Liver (tissue), 9 donors: ENCODE results near the gene TEX48. TPM values are rescaled to one million over a fixed set of nuclear protein-coding genes. Genes with fewer than 3 reads are reported as not detected.

ENCODE experiments used
- DNase-seq: peaks from one replicate; pipeline ENCODE4 v3.0.0-alpha.2; 2017; ENCODE audit warnings: low spot score
- H3K27ac ChIP-seq, 2 donors: one replicate each; pipeline ENCODE4 v1.7.0; 2013; ENCODE audit warnings: inconsistent platforms in 2 of 2, low read length in 2 of 2, control low read depth in 1 of 2, low read depth in 1 of 2, mild to moderate bottlenecking in 1 of 2
- H3K27me3 ChIP-seq, 4 donors: one replicate each; pipeline versions ENCODE4 v1.6.1 to v1.7.0; 2013; ENCODE audit warnings: low read length in 3 of 4, inconsistent platforms in 1 of 4, mild to moderate bottlenecking in 1 of 4, moderate library complexity in 1 of 4; ENCODE audit not compliant: control insufficient read depth in 4 of 4, insufficient read depth in 4 of 4
- H3K36me3 ChIP-seq, 4 donors: one replicate each; pipeline versions ENCODE4 v1.6.1 to v1.7.0; 2013; ENCODE audit warnings: low read length in 3 of 4, mild to moderate bottlenecking in 3 of 4, low read depth in 1 of 4, moderate library complexity in 1 of 4; ENCODE audit not compliant: control insufficient read depth in 4 of 4, insufficient read depth in 3 of 4
- H3K4me1 ChIP-seq, 4 donors: one replicate each; pipeline versions ENCODE4 v1.6.1 to v1.7.0; 2013; ENCODE audit warnings: low read length in 3 of 4, mild to moderate bottlenecking in 3 of 4, moderate library complexity in 1 of 4; ENCODE audit not compliant: control insufficient read depth in 4 of 4, insufficient read depth in 4 of 4
- H3K4me3 ChIP-seq, 3 donors: one replicate each; pipeline versions ENCODE4 v1.6.1 to v1.7.0; 2013; ENCODE audit warnings: low read length in 3 of 3, control low read depth in 1 of 3, low read depth in 1 of 3, mild to moderate bottlenecking in 1 of 3
- H3K9ac ChIP-seq, 2 donors: one replicate each; pipeline ENCODE4 v1.7.0; 2013; ENCODE audit warnings: low read length in 2 of 2, mild to moderate bottlenecking in 2 of 2, moderate library complexity in 2 of 2, control low read depth in 1 of 2, low read depth in 1 of 2
- H3K9me3 ChIP-seq, 4 donors: one replicate each; pipeline versions ENCODE4 v1.6.1 to v1.7.0; 2013; ENCODE audit warnings: low read length in 3 of 4; ENCODE audit not compliant: control insufficient read depth in 4 of 4
- EGR1 ChIP-seq, 2 donors: IDR thresholded peaks; 2 replicates each; pipeline ENCODE4 v1.6.1; 2016 to 2018; ENCODE audit warnings: antibody characterized with exemption in 2 of 2, low read depth in 2 of 2
- FOXA1 ChIP-seq: IDR thresholded peaks from 2 replicates; pipeline ENCODE4 v1.6.1; 2016; ENCODE audit warnings: antibody characterized with exemption
- FOXA2 ChIP-seq: IDR thresholded peaks from 2 replicates; pipeline ENCODE4 v1.6.1; 2016; ENCODE audit warnings: antibody characterized with exemption
- GABPA ChIP-seq, 2 donors: IDR thresholded peaks in 1 of 2; conservative IDR thresholded peaks in 1 of 2; 2 replicates each; pipeline ENCODE4 v1.6.1; 2016; ENCODE audit warnings: antibody characterized with exemption in 2 of 2, mild to moderate bottlenecking in 1 of 2, moderate library complexity in 1 of 2
- HNF4G ChIP-seq: IDR thresholded peaks from 2 replicates; pipeline ENCODE4 v1.6.1; 2016; ENCODE audit warnings: antibody characterized with exemption
- JUND ChIP-seq, 2 donors: IDR thresholded peaks; 2 replicates each; pipeline ENCODE4 v1.6.1; 2016; ENCODE audit warnings: antibody characterized with exemption in 2 of 2
- NR2F2 ChIP-seq: IDR thresholded peaks from 2 replicates; pipeline ENCODE4 v1.6.1; 2016; ENCODE audit warnings: antibody characterized with exemption
- RAD21 ChIP-seq, 2 donors: IDR thresholded peaks; 2 replicates each; pipeline ENCODE4 v1.6.1; 2016; ENCODE audit warnings: antibody characterized with exemption in 2 of 2, mild to moderate bottlenecking in 2 of 2
- RXRA ChIP-seq, 2 donors: IDR thresholded peaks; 2 replicates each; pipeline ENCODE4 v1.6.1; 2017 to 2018; ENCODE audit warnings: antibody characterized with exemption in 2 of 2, mild to moderate bottlenecking in 1 of 2
- SP1 ChIP-seq: IDR thresholded peaks from 2 replicates; pipeline ENCODE4 v1.6.1; 2018; ENCODE audit warnings: antibody characterized with exemption, mild to moderate bottlenecking
- TAF1 ChIP-seq: conservative IDR thresholded peaks from 2 replicates; pipeline ENCODE4 v1.6.1; 2016; ENCODE audit warnings: antibody characterized with exemption, mild to moderate bottlenecking
- YY1 ChIP-seq: IDR thresholded peaks from 2 replicates; pipeline ENCODE4 v1.6.1; 2016; ENCODE audit warnings: antibody characterized with exemption, mild to moderate bottlenecking
- WGBS: extraction: QIAGEN DNeasy Blood & Tissue Kit; methylation state at CpG from one replicate; pipeline ENCODE4 v1.1.7; 2013; 5-methylcytosine and 5-hydroxymethylcytosine counted together
- polyA plus RNA-seq, 2 donors: library from polyadenylated mRNA; stranded (reverse) in 1 of 2; unstranded in 1 of 2; fragments of 200-250 nt in 1 of 2; fragments of >200 nt in 1 of 2; fragmentation: Nextera tagmentation in 1 of 2; extraction: Ambion mirVana in 1 of 2; gene quantifications; one replicate each; pipeline versions ENCODE4 v1.2.1 to v1.2.3, GENCODE V29; 2013 to 2015
- total RNA-seq, 2 donors: library from RNA; depleted of rRNA; stranded (reverse); fragments of >200 nt; gene quantifications; one replicate each; pipeline ENCODE4 v1.2.3, GENCODE V29; 2014
- TF ChIP-seq, protein P1 (sequence below): IDR thresholded peaks from 2 replicates; pipeline ENCODE4 v1.6.1; 2016; ENCODE audit warnings: antibody characterized with exemption, mild to moderate bottlenecking
- TF ChIP-seq, protein P2 (sequence below): IDR thresholded peaks from 2 replicates; pipeline ENCODE4 v1.6.1; 2016; ENCODE audit warnings: antibody characterized with exemption
- TF ChIP-seq, protein P3 (sequence below): IDR thresholded peaks from 2 replicates; pipeline ENCODE4 v1.6.1; 2016; ENCODE audit warnings: antibody characterized with exemption
- TF ChIP-seq, protein P4 (sequence below): fragments of 150-350 bp; IDR thresholded peaks from 2 replicates; pipeline ENCODE4 v1.5.1; 2017; ENCODE audit warnings: improper control_type of control experiment, low read depth, low read length; ENCODE audit not compliant: missing input control
- TF ChIP-seq, protein P5 (sequence below): IDR thresholded peaks from 2 replicates; pipeline ENCODE4 v1.6.1; 2016; ENCODE audit warnings: antibody characterized with exemption
- donor health status: healthy.
- donor health status: healthy.
- donor health status: healthy.
- donor health status: healthy.
- donor health status: healthy.

TEX48 gene
- total and polyA plus RNA-seq, 4 donors: not detected

DNA sequence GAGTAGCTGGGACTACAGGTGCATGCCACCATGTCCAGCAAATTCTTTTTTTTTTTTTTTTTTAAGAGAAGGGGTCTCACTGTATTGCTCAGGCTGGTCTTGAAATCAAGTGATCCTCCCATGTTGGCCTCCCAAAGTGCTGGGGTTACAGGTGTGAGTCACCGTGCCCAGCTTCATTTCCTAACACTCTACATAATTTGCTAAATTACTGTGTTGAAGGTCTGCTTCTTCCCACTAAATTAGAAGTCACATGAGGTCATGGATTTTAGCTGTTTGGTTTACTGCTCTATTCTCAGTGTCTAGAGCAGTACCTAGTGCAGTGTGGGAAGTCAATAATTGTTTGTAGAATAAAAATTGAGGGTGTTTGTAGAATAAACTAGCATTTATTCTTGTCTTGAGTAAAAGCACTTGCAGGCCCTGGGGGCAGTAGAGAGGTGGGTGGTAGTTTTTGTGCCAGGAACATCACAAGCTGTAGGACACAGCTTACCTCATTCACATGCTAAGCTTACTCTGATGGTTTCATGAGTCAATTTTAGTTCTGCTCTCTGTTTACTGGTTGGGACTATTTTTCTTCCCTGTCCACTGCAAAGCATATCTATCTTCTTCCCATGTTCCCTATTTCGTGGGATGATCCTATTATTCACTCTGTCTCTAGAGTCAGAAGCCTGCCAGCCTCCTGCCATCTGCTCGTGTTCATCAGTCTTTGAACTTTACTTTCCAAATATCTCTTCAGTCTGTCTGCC lies 7.0 kb downstream of the TEX48 start:
- no peaks in the 10 kb centered on the region for H3K36me3 ChIP-seq
- no peak for DNase-seq
- no peaks in the 10 kb centered on the region for H3K4me1 ChIP-seq
- WGBS: 79% methylated on average over 3 of the region's 3 CpGs
- no peak overlapping the region for H3K27ac ChIP-seq
- no peak for TF ChIP-seq NR2F2
- TF ChIP-seq FOXA1: no peak
- no peak for TF ChIP-seq RXRA (IDR thresholded peaks at IDR 0.05)
- no peak for TF ChIP-seq HNF4G
- H3K9ac ChIP-seq: no peak overlapping the region
- peaks cover 0 to 4% (median 0%) of the 10 kb centered on the region in 4 donors for H3K9me3 ChIP-seq
- no peak overlapping the region for H3K4me3 ChIP-seq
- H3K27me3 ChIP-seq: no peaks in the 10 kb centered on the region

DNA sequence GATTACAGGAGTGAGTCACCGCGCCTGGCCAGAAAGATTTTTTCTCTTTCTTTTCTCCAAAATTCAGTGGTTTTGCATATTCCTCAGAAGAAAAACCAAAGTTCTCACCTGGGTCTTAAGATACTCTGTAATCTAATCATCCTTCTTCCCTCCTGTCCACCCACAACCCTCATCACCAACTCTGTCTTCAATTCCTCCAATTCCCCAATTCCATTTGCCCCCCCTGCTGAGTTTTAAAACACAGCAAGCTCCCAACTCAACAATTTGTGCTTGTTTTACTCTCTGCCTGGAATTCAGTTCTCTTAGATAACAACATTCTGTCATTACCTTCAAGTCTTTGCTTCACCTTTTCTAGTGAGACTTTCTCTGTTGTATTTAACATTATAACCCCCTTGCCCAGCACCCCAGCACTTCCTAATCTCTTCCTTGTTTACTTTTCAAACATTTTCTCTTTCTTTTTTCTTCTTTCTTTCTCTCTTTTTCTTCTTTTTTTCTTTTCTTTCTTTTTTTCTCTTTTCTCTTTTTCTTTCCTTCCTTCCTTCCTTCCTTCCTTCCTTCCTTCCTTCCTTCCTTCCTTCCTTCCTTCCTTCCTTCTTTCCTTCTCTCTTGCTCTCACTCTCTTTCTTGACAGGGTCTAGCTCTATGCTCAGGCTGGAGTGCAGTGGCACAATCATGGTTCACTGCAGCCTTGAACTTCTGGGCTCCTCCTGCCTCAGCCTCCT lies 7.8 kb downstream of the TEX48 start:
- no peak for DNase-seq
- H3K27me3 ChIP-seq: no peaks in the 10 kb centered on the region
- no peak overlapping the region for H3K4me3 ChIP-seq
- no peak overlapping the region for H3K27ac ChIP-seq
- WGBS: 96% methylated on average over 2 of the region's 2 CpGs
- peaks cover 0 to 4% (median 0%) of the 10 kb centered on the region in 4 donors for H3K9me3 ChIP-seq
- H3K9ac ChIP-seq: no peak overlapping the region
- TF ChIP-seq RXRA (IDR thresholded peaks at IDR 0.05) (no peak), YY1 (no peak), TAF1 (no peak), GABPA (IDR thresholded peaks at IDR 0.05 in 1 of 2, conservative IDR thresholded peaks at IDR 0.05 in 1 of 2) (no peak), FOXA1 (no peak), JUND (IDR thresholded peaks at IDR 0.05) (no peak), EGR1 (IDR thresholded peaks at IDR 0.05; ENCODE audit: low read depth in 2 of 2) (no peak), HNF4G (no peak), SP1 (no peak), RAD21 (IDR thresholded peaks at IDR 0.05) (no peak), FOXA2 (no peak)
- TF ChIP-seq, protein P1, sequence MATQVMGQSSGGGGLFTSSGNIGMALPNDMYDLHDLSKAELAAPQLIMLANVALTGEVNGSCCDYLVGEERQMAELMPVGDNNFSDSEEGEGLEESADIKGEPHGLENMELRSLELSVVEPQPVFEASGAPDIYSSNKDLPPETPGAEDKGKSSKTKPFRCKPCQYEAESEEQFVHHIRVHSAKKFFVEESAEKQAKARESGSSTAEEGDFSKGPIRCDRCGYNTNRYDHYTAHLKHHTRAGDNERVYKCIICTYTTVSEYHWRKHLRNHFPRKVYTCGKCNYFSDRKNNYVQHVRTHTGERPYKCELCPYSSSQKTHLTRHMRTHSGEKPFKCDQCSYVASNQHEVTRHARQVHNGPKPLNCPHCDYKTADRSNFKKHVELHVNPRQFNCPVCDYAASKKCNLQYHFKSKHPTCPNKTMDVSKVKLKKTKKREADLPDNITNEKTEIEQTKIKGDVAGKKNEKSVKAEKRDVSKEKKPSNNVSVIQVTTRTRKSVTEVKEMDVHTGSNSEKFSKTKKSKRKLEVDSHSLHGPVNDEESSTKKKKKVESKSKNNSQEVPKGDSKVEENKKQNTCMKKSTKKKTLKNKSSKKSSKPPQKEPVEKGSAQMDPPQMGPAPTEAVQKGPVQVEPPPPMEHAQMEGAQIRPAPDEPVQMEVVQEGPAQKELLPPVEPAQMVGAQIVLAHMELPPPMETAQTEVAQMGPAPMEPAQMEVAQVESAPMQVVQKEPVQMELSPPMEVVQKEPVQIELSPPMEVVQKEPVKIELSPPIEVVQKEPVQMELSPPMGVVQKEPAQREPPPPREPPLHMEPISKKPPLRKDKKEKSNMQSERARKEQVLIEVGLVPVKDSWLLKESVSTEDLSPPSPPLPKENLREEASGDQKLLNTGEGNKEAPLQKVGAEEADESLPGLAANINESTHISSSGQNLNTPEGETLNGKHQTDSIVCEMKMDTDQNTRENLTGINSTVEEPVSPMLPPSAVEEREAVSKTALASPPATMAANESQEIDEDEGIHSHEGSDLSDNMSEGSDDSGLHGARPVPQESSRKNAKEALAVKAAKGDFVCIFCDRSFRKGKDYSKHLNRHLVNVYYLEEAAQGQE: no peak
- TF ChIP-seq, protein P2, sequence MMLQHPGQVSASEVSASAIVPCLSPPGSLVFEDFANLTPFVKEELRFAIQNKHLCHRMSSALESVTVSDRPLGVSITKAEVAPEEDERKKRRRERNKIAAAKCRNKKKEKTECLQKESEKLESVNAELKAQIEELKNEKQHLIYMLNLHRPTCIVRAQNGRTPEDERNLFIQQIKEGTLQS: no peak
- TF ChIP-seq, protein P3, sequence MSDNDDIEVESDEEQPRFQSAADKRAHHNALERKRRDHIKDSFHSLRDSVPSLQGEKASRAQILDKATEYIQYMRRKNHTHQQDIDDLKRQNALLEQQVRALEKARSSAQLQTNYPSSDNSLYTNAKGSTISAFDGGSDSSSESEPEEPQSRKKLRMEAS: no peak
- TF ChIP-seq, protein P4, sequence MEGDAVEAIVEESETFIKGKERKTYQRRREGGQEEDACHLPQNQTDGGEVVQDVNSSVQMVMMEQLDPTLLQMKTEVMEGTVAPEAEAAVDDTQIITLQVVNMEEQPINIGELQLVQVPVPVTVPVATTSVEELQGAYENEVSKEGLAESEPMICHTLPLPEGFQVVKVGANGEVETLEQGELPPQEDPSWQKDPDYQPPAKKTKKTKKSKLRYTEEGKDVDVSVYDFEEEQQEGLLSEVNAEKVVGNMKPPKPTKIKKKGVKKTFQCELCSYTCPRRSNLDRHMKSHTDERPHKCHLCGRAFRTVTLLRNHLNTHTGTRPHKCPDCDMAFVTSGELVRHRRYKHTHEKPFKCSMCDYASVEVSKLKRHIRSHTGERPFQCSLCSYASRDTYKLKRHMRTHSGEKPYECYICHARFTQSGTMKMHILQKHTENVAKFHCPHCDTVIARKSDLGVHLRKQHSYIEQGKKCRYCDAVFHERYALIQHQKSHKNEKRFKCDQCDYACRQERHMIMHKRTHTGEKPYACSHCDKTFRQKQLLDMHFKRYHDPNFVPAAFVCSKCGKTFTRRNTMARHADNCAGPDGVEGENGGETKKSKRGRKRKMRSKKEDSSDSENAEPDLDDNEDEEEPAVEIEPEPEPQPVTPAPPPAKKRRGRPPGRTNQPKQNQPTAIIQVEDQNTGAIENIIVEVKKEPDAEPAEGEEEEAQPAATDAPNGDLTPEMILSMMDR: no peak
- TF ChIP-seq, protein P5, sequence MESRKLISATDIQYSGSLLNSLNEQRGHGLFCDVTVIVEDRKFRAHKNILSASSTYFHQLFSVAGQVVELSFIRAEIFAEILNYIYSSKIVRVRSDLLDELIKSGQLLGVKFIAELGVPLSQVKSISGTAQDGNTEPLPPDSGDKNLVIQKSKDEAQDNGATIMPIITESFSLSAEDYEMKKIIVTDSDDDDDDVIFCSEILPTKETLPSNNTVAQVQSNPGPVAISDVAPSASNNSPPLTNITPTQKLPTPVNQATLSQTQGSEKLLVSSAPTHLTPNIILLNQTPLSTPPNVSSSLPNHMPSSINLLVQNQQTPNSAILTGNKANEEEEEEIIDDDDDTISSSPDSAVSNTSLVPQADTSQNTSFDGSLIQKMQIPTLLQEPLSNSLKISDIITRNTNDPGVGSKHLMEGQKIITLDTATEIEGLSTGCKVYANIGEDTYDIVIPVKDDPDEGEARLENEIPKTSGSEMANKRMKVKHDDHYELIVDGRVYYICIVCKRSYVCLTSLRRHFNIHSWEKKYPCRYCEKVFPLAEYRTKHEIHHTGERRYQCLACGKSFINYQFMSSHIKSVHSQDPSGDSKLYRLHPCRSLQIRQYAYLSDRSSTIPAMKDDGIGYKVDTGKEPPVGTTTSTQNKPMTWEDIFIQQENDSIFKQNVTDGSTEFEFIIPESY: no peak
- no peaks in the 10 kb centered on the region for H3K36me3 ChIP-seq
- H3K4me1 ChIP-seq: no peaks in the 10 kb centered on the region
